GM21390 (cell line): ENCODE data around the gene NPTX1.
A peak's percentile ranks its signal among the peaks of the same experiment; 100 is the strongest.

ENCODE experiments used
- ATAC-seq: cut with Tn5 transposase; IDR thresholded peaks from one replicate; pipeline ENCODE4 v1.9.1; 2021; ENCODE audit not compliant: unreplicated experiment

NPTX1 gene

GRCh38 chr17:80460429-80460834 lies 16.0 kb downstream of the NPTX1 start:
- no peak for ATAC-seq

- ATAC-seq = no peak
Observed at GRCh38 chr17:80459234-80459633, 17.2 kb downstream of the NPTX1 start.

GRCh38 chr17:80458016-80458415 lies 18.4 kb downstream of the NPTX1 start:
- ATAC-seq = no peak

- ATAC-seq = no peak
Observed at GRCh38 chr17:80457236-80457856, 19.1 kb downstream of the NPTX1 start.

- no peak for ATAC-seq
Observed at GRCh38 chr17:80456465-80457235, 19.8 kb downstream of the NPTX1 start.

- ATAC-seq = no peak
Observed at GRCh38 chr17:80455784-80456183, 20.6 kb downstream of the NPTX1 start.

GRCh38 chr17:80455336-80455710 lies 21.1 kb downstream of the NPTX1 start:
- ATAC-seq = no peak

GRCh38 chr17:80454557-80455335 lies 21.7 kb downstream of the NPTX1 start:
- ATAC-seq = peak; percentile 83

- no peak for ATAC-seq
Observed at GRCh38 chr17:80453998-80454556, 22.3 kb downstream of the NPTX1 start.

- ATAC-seq = no peak
Observed at GRCh38 chr17:80453126-80453997, 23.0 kb downstream of the NPTX1 start.

- no peak for ATAC-seq
Observed at GRCh38 chr17:80452173-80452915, 24.1 kb downstream of the NPTX1 start.

- no peak for ATAC-seq
Observed at GRCh38 chr17:80451104-80451775, 25.2 kb downstream of the NPTX1 start.

GRCh38 chr17:80449930-80450576 lies 26.4 kb downstream of the NPTX1 start:
- no peak for ATAC-seq

- no peak for ATAC-seq
Observed at GRCh38 chr17:80449194-80449929, 27.0 kb downstream of the NPTX1 start.

- no peak for ATAC-seq
Observed at GRCh38 chr17:80447790-80448189, 28.6 kb downstream of the NPTX1 start.

GRCh38 chr17:80446645-80447405 lies 29.6 kb downstream of the NPTX1 start:
- ATAC-seq = no peak

GRCh38 chr17:80445726-80446110 lies 30.7 kb downstream of the NPTX1 start:
- no peak for ATAC-seq
